GM12878 (cell line): Measurements from ENCODE around the gene ADA. TPM values are rescaled to one million over a fixed set of nuclear protein-coding genes. Genes with fewer than 3 reads are reported as not detected.

ENCODE experiments used
- CEBPB ChIP-seq, 2 experiments: fragments of 150-350 bp in 1 of 2; IDR thresholded peaks; 2 replicates each; pipeline ENCODE4 v1.6.1; 2012 to 2014; ENCODE audit warnings: low read depth in 2 of 2, low read length in 2 of 2, borderline replicate concordance in 1 of 2, inconsistent platforms in 1 of 2
- DPF2 ChIP-seq: fragments of 450-650 bp; IDR thresholded peaks from 2 replicates; pipeline ENCODE4 v1.6.1; 2017; ENCODE audit warnings: mild to moderate bottlenecking
- GABPA ChIP-seq: IDR thresholded peaks from 2 replicates; pipeline ENCODE4 v1.6.1; 2014; ENCODE audit warnings: antibody characterized with exemption, low read depth, mild to moderate bottlenecking, inconsistent platforms
- HCFC1 ChIP-seq: fragments of 150-350 bp; IDR thresholded peaks from 2 replicates; pipeline ENCODE4 v1.6.1; 2014; ENCODE audit warnings: low read length
- NR2C2 ChIP-seq: IDR thresholded peaks from 2 replicates; pipeline ENCODE4 v1.6.1; 2011; ENCODE audit warnings: borderline replicate concordance, low read depth; ENCODE audit not compliant: control insufficient read depth, insufficient read length
- SMAD5 ChIP-seq: IDR thresholded peaks from 2 replicates; pipeline ENCODE4 v1.6.1; 2016; ENCODE audit warnings: antibody characterized with exemption, low read depth
- SREBF1 ChIP-seq: IDR thresholded peaks from 2 replicates; pipeline ENCODE4 v1.6.1; 2012; ENCODE audit warnings: mild to moderate bottlenecking, low read length
- SUPT20H ChIP-seq: IDR thresholded peaks from 2 replicates; pipeline ENCODE4 v1.6.1; 2011; ENCODE audit warnings: low read depth, mild to moderate bottlenecking, low read length, moderate library complexity, borderline replicate concordance; ENCODE audit not compliant: control insufficient read depth
- TCF7 ChIP-seq: IDR thresholded peaks from 2 replicates; pipeline ENCODE4 v1.6.1; 2014; ENCODE audit warnings: antibody characterized with exemption, borderline replicate concordance
- ZNF207 ChIP-seq: fragments of 450-650 bp; IDR thresholded peaks from 2 replicates; pipeline ENCODE4 v1.6.1; 2014; ENCODE audit warnings: antibody characterized with exemption, mild to moderate bottlenecking, borderline replicate concordance
- ZNF24 ChIP-seq: fragments of 450-650 bp; IDR thresholded peaks from 2 replicates; pipeline ENCODE4 v1.6.1; 2017; ENCODE audit warnings: antibody characterized with exemption, mild to moderate bottlenecking
- ZSCAN29 ChIP-seq: fragments of 450-650 bp; IDR thresholded peaks from 2 replicates; pipeline ENCODE4 v1.6.1; 2017; ENCODE audit warnings: mild to moderate bottlenecking, moderate library complexity
- polyA plus RNA-seq, 11 experiments: library from polyadenylated mRNA; depleted of rRNA in 4 of 11; unstranded in 6 of 11; stranded (reverse) in 5 of 11; fragments of >200 nt; fragmentation: Nextera tagmentation in 4 of 11; fragmentation: Illumina TruSeq in 1 of 11; extraction: Ambion mirVana in 4 of 11; extraction: Trizol in 1 of 11; gene quantifications; 1 replicate in 1 of 11; 2 replicates in 10 of 11; pipeline versions ENCODE4 v1.2.1 to v1.2.3, GENCODE V29; 2011 to 2016; ENCODE audit warnings: inconsistent platforms in 2 of 11, missing spikeins in 2 of 11, low read depth in 1 of 11
- total RNA-seq, 4 experiments: library from RNA; depleted of rRNA in 3 of 4; stranded (reverse); fragments of >200 nt in 3 of 4; fragmentation: Illumina TruSeq in 1 of 4; extraction: Trizol in 1 of 4; gene quantifications; 2 replicates each; pipeline versions ENCODE4 v1.2.1 to v1.2.3, GENCODE V29; 2013 to 2021
- TF ChIP-seq, protein P1 (sequence below): IDR thresholded peaks from 2 replicates; pipeline ENCODE4 v1.6.1; 2011; ENCODE audit warnings: borderline replicate concordance, low read depth, mild to moderate bottlenecking, moderate library complexity, mixed read lengths, low read length; ENCODE audit not compliant: insufficient read depth; ENCODE audit errors: extremely low read length
- TF ChIP-seq, protein P2 (sequence below): IDR thresholded peaks from 2 replicates; pipeline ENCODE4 v1.6.1; 2012; ENCODE audit warnings: low read depth, low read length, improper control_type of control experiment

The ADA gene
- total and polyA plus RNA-seq, 10 of the 15 experiments (the other 5 are each of a cell fraction or from before 2014, with no cell fraction given): 40.9 to 217 (median 90.8) TPM

- TF ChIP-seq, protein P1, sequence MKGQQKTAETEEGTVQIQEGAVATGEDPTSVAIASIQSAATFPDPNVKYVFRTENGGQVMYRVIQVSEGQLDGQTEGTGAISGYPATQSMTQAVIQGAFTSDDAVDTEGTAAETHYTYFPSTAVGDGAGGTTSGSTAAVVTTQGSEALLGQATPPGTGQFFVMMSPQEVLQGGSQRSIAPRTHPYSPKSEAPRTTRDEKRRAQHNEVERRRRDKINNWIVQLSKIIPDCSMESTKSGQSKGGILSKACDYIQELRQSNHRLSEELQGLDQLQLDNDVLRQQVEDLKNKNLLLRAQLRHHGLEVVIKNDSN: no peak
- TF ChIP-seq SMAD5 (no peak), DPF2 (peak; percentile 30; the same call in 1 of the 2 replicates), GABPA (no peak), ZSCAN29 (no peak), NR2C2 (no peak), HCFC1 (no peak), SREBF1 (0 out of 2 replicates have a peak, but pooled peaks have one; percentile 24), ZNF207 (no peak), SUPT20H (no peak), ZNF24 (no peak), TCF7 (no peak), CEBPB (IDR thresholded peaks at IDR 0.05; ENCODE audit: borderline replicate concordance in 1 of 2, low read depth in 2 of 2, low read length in 2 of 2) (no peak)
- TF ChIP-seq, protein P2, sequence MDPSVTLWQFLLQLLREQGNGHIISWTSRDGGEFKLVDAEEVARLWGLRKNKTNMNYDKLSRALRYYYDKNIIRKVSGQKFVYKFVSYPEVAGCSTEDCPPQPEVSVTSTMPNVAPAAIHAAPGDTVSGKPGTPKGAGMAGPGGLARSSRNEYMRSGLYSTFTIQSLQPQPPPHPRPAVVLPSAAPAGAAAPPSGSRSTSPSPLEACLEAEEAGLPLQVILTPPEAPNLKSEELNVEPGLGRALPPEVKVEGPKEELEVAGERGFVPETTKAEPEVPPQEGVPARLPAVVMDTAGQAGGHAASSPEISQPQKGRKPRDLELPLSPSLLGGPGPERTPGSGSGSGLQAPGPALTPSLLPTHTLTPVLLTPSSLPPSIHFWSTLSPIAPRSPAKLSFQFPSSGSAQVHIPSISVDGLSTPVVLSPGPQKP: no peak
These were observed 9.0 kb downstream of the ADA start (continued) for GRCh38 chr20:44642203-44643153.
